Muscle of back (tissue), 11 donors: Measurements from ENCODE around the gene DLG2. TPM values are rescaled to one million over a fixed set of nuclear protein-coding genes. Genes with fewer than 3 reads are reported as not detected.
"Not testable (repeated sequence)": the region's sequence is repeated elsewhere in the genome, so short reads cannot be mapped to it uniquely, and the experiment has no call there.

Experiments used
- DNase-seq, 3 donors: peaks; one replicate each; pipeline versions ENCODE4 v3.0.0 to v3.0.0-alpha.2; 2013
- polyA plus RNA-seq, 10 donors: library from polyadenylated mRNA; unstranded; fragments of 120-200 nt; gene quantifications; one replicate each; pipeline ENCODE4 v1.2.1, GENCODE V29; 2013; ENCODE audit not compliant: insufficient read length in 10 of 10

DLG2 gene
- polyA plus RNA-seq, 10 donors, result 7.0 to 15.2 (median 10.4) TPM

DNA sequence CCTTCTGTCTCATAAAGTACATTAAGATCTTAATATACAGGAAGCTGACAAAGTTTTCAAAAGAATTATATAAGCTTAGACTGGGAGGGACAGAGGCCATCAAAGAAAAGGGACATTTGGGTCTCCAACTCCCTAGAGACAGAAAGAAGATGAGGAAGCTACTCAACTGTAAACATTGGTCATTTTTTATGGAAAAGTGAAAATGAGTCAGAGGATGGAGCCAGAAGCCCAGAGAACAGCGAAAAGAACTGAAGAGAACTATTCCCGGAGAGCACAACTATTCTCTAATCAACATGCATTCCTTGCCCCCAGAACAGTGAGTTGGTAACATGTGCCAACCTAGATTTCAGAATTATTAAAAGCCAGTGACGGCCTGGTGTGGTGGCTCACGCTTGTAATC is 779.3 kb downstream of the DLG2 start:
- DNase-seq, result no peak

DNA sequence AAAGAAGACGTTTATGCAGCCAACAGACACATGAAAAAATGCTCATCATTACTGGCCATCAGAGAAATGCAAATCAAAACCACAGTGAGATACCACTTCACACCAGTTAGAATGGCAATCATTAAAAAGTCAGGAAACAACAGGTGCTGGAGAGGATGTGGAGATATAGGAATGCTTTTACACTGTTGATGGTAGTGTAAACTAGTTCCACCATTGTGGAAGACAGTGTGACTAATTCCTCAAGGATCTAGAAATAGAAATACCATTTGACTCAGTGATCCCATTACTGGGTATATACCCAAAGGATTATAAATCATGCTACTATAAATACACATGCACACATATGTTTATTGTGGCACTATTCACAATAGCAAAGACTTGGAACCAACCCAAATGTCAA is 786.9 kb downstream of the DLG2 start:
- DNase-seq, result not testable (repeated sequence)

DNA sequence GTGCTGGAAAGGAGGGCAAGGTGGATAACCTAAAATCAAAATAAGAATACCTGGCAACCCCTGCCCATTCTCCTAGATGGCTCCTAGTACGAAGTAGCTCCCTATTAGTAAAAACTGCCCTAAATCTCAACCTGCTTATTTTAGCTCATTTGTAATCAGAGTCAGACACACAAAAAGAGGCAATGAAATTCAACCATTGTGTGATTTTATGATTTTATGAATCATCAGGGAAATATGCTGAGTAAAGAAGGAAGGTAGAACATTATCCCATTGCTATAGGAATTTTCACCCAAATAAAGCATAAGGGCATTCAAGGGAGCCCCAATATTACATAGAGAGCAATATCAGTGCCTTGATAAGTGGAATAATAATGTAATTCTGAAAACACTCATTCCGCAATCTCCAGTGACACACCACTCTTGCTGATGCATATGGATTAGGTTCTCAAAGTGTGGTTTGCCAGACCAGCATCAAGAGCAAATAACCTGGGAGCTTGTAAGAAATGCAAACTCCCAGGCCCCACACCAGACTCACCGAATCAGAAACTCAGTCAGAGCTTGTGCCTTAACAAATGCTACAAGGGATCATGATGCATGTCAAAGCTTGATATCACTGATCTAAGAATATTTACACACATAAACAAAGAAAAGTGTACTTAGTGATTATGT is 789.6 kb downstream of the DLG2 start:
- no peak for DNase-seq

DNA sequence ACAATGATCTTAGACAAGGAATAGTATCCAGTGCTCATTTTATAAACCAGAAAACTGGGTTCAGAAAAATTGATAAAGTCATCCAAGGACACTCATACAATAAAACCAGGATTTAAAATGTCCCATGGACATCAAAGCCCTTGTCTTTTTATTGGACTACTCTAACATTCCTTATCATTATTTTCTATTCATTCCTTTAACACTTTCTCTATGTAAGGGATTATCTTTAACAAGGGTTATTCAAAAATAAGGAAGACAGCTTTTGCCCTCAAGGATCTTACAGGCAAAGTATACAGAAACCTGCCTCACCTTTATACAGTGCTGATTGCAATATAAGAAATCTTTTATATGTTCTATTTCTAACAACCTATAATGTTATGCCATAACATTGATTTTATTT is 790.8 kb downstream of the DLG2 start:
- no peak for DNase-seq

DNA sequence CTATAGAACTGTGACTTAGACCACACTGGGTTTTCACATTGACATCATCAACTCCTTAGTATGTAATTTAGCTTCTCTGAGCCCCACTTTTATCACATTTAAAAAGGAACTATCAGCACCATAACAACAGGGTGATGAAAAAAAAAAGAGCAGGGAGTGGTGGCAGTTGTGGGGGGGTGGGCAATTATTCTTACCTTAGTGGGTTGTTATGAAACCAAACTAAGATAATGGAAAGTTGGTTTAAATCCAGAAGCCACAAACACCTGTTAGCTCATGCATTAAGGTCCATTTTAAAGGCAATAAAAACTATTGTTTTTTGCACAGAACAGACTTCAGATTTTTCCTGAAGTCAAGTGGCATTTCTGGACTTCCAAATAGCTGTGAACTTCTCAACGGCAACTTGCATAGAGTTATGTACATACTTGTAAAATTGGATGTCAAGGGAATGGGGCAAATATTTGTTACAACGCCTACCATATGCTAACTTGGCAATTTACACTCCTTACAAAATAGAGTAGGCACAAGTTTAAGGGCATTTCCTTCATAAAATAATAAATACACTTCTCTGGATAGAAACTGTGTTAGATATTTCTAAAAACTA is 793.6 kb downstream of the DLG2 start:
- DNase-seq, result no peak

DNA sequence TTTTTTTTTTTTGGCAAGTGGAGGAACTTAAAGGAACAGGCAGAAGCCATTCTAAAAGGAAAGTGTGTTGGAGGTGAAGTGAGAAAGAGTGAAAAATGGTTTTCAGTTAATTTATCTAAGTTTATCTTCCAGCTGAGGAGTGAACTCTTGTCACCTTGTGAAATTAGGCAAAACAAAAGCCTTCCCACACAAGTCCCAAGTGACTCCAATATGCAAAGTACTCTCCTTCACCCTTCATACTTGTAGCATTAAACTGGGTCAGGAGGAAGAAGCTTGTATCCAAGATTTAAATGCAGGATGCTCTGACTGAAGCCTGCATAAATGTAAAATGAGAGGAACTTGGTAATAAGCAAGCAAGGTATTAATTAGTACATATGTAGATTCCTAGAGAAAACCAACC is 796.8 kb downstream of the DLG2 start:
- DNase-seq, result no peak

DNA sequence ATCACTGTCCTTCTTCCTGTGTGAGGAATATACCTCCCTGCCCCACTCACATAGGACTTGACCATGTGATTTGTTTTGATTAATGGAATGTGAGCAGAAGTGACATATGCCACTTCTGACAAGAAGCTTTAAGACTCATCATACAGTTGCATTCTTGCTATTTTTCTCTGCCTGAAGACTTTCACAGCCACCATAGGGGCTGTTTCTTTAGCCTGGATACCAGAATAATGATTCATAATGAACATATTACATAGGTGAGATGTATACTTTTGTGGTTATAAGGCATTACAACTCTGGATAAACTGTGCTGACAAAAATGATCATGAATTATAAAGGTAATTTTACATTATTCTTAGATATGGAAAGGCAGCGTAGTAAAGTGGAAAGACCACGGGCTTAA is 798.0 kb downstream of the DLG2 start:
- DNase-seq, result no peak

DNA sequence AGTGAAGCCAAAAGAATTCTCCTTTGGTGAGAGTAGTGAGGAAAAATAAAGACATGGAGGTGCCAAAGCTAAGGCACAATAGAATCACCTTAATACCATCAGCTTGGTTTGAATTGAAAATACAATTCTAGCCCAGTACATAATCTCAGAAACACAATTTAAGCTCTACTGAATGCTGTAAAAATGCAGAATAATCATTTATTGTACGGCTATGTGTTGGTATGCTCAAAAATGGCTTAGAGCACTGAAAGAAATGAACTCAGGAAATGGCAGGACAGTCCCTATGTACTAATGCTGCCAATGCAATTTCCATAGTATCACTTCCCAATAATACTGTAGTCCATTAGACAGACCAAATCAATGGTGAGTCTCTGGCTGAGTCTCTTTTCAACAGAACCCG is 798.5 kb downstream of the DLG2 start:
- no peak for DNase-seq

DNA sequence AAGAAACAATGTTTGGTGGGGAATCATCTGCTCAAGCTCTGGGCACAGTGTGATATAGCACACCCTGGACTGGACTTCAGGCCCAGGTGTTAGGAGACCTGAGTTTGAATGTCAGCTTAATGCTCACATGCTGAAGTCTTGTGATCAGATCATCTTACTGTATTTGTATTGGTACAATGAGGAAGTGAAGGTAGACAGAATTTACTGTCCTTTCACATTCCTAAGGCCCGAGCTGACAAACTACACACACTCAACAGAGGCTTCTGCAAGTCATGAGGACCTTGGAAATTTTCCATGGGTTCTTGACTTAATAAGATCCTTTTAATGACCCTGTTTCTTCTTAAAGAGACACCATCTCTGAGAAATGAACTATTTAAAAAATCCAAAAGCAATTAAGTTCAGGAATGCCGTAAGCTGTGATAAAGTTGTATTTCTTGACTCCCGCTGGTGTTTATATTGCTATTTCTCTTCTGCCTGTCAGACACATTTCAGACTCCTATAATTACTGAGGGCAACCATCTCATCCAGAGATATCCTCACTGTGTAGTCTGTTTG is 802.0 kb downstream of the DLG2 start:
- no peak for DNase-seq

DNA sequence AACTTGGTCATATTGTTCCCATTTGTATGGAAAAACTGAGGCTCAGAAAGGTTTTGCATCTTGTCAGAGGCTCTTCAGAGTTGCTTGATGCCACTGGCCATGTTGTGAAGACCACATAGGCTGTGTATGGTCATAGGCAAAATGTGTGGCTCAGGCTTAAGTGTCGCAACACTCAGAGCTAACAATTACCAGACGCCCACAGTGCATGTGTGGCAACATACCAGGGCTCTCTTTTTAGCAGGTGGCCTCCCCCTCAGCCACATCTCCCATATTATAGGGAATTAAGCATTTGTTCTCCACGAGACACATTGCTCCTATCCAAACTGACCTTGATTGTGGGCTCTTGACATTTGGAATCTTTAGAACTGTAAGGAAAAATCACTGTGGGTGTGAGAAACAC is 802.5 kb downstream of the DLG2 start:
- DNase-seq, result no peak

DNA sequence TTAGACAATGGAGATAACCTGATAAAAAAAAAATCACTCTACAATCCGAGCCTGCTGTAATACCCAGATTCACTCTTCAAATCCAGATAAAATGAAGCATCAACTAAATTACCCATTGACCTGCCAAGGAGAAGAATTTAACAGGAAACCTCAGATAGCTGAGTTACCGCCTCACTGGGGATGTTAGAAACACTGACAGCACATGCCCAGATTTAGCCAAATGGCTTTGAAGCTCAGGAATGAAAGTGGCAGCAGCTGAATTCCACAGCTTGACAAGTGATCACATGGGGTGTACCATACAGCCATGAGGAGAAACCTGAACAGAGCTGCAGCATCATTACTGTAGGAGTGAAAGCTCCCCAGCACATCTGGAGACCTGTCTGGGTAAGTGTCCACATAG is 807.6 kb downstream of the DLG2 start:
- DNase-seq, result peak in 1 of 3 donors; percentile 13

DNA sequence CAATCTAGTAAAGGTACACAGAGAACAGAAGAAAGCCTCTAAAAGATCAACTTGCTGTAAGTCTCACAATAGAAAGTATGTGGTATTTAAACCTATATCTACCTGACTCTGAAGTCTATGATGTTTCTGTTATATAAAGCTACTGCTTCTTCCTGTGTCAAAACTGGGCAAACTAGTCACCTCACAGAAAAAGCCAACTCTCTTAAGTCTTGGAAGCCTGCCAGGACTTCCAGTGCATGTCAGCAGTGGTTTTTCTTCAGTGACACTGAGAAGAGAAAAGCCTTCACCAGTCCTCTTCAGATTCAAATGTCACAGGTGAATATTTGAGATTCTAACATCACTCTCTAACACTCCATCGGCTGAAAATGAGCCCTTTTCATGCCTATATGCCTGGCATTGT is 808.0 kb downstream of the DLG2 start:
- peak in 1 of 3 donors; percentile 11 for DNase-seq

DNA sequence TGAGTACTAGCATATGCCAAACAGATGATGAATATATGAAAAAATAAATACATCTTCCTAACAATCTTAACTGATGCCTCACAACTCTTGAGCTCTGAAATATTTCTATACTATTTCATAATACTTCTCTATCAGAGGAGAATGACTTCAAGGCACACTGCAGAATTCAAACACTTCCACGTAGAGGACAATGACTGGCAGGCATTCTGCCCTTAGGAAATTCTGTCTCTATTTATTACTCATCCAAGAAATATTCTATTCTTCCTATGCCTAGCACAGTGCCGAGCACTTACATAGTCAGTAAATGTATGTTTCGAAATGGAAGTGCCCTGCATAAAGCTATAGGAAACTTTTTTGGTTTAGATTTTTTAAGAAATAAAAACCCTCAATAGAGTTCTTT is 809.1 kb downstream of the DLG2 start:
- DNase-seq, result peak in 1 of 3 donors; percentile 15

DNA sequence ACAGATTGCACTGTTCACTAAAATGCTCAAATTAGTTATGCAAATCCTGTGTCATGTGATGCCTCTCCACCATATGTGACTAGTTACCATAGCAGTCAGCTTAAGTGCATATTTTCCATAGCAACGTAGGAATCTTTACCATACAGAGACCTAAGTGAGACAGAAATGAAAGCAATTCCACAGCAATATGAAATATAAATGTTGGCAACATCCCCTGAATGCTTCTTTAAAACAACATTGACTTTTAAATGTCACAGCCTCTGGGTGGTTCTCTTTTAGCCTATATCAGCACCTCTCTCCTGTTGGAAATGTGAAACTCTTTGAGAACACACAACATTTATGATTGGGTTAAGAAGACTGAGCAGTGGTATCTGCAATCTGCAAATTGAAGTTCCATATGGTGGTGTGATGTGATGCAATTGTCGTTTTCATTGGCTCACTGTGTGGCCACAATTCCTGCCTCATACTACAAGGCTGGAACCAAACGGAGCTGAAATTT is 814.6 kb downstream of the DLG2 start:
- peak in 2 of 3 donors; percentile 49 to 52 for DNase-seq

DNA sequence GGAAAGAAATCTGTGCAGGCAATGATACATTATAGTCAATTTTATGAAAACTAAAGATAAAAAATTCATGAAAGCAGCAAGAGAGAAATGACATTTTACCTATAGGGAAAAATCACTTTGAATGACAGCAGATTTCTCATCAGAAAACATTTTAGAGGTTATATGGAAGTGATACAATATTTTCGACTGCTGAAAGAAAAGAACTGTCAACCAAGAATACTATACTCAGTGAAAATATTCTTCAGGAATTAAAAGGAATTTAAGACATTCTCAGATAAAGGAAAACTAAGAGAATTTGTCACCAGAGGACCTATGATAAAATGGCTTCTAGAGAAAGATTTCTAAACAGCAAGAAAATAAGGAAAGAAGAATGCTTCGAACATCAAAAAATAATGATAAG is 820.8 kb downstream of the DLG2 start:
- DNase-seq, result no peak

DNA sequence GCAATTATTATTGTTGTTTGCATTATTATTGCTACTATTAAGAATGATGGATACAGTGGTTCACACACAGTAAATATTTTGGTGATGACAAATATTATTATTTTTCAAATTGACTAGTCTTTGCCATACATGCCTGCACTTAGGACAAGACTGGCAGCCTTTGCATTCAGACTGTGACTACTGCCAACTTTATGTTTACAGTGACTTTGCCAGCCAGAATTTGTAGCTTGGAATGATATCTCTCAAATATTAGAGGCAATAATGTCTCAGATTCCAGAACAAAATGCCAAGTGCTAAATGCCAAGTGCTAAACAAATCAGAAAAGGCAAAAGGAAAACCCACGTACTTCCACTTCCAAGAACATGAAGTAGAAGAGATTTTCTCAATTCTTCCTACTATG is 823.1 kb downstream of the DLG2 start:
- no peak for DNase-seq

DNA sequence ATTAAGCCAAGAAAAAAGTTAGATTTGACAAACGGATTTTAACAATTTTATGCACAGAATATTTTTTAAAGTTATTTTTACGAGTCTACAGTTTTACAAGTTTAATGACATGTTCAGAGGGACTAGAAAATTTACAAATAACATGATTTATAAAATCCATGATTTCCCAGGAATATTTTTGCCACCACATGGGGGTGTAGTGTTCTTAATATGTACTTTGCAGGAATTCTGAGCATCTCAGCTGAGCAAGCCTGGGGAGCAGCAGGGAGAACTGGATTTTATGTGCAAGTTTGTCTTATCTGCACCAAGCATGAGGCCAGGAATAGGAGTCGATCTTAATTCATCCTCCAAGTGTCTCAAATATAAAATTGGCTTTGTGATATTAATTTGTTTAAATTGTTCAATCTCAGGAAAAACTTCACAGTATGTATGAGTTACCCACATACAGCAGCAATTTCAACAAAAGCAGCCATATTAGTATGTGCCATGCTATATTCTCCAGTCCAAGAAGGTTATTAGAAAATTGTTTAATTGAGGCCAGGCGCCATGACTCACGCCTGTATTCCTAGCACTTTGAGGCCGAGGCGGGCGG is 826.3 kb downstream of the DLG2 start:
- peak in 1 of 3 donors; percentile 56 for DNase-seq

DNA sequence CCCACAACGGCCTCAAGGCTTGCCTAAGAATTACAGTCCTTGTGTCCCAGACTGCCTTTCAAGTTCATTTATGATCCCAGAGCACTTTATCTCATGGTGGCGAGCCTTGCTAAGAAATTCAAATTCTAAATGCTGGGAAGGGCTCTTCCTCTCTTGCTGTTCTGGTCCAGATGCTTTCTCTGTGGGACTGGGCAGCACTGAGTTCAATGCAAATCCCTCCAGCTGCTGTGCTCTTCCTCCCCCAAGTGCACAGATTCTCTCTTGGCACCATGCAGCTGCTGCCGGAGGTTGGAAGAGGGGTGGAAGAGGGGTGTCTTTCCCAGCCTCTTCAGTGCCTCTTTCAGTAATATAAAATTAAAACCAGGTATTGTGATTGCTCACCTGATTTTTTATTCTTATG is 828.0 kb downstream of the DLG2 start:
- DNase-seq, result peak in 1 of 3 donors; percentile 24

DNA sequence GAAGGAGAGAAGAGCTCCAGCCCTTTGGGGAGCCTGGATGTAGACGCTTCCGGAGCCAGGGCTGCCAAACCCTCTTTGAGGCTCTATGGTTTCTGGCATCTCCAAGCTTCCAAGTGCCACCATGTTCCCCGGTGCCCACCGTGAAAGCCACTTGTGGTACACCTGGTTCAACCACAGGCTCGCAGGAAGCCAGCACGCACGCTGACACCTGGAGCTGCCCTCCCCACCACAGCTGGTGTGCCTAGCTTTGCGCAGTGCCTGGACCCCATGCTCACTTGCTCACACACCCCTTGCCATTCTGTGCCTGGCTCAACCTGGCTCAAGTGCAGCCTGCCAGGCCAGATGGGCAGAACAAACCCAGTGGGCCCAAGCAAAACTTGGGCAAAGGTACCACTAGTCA is 831.4 kb downstream of the DLG2 start:
- DNase-seq, result no peak

DNA sequence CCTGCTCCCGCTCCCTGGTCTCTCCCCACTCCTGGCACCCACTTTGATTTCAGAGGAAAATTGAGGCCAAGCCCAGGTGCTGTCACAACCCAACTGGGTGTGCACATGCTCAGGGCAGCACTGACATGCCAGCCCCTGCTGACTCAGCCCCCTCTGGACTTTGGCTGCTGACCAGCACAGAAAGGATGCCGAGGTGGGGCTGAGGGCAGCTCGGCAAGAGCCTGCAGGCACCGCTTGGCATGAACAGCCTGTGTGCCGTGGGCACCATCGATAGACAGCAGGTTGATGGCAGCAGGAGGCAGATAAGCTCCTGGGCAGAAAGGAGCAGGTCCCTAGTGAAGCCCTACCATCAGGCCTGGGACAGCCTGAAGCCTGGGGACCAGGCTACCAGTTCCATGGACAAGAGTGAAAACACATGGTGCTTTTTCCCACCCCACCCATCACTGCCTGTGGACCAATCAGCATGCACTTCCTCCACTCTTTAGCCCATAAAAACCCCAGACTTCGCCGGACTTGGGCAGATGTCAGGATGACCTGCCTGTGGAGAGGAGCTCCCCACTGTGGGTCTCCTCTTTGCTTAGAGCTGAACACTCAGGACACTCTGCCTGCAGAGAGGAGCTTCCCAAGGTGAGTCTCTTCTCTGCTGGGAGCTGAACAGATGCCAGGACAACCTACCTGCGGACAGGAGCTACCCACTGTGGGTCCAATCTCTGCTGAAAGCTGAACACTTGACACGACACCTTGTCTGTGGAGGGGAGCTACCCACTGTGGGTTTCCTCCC is 832.3 kb downstream of the DLG2 start:
- no peak for DNase-seq

DNA sequence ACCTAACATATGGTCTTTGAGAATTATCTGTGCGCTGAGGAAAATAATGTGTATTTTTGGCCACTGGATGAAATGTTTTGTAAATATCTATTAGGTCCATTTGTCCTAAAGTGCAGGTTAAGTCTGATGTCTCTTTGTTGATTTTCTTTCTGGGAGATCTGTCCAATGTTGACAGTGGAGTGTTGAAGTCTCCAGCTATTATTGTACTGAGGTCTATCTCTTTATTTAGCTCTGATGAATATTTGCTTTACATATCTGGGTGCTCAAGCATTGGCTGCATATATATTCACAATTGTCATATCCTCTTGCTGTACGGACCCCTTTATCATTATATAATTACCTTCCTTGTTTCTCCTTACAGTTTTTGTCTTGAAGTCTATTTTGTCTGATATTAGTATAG is 833.8 kb downstream of the DLG2 start:
- DNase-seq, result no peak

DNA sequence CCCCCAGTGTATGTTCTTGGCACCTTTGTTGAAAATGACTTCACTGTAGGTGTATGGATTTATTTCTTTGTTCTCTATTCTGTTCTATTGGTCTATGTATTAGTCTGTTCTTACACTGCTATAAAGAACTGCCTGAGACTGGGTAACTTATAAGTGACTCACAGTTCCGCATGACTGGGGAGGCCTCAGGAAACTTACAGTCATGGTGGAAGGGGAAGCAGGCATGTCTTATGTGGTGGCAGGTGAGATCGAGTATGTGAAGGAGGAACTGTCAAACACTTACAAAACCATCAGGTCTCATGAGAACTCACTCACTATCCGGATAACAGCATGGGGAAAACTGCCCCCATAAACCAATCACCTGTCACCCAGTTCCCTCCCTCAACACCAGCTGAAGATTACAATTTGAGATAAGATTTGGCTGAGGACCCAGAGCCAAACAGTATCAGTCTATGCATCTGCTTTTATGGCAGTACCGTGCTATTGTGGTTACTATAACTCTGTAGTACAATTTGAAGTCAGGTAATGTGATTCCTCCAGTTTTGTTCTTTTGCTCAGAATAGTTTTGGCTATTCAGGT is 836.2 kb downstream of the DLG2 start:
- no peak for DNase-seq
